IPS-18c (cell line): Measurements from ENCODE around the gene FSD1.

Experiments used
- H3K4me3 ChIP-seq: 2 replicates; pipeline ENCODE4 v1.7.0; 2013; ENCODE audit warnings: low read depth, mild to moderate bottlenecking, low read length, moderate library complexity; ENCODE audit not compliant: insufficient read depth
- H3K9me3 ChIP-seq: one replicate; pipeline ENCODE4 v1.6.1; 2013; ENCODE audit warnings: mild to moderate bottlenecking, low read length, moderate library complexity; ENCODE audit not compliant: control insufficient read depth, insufficient read depth

Gene FSD1

DNA sequence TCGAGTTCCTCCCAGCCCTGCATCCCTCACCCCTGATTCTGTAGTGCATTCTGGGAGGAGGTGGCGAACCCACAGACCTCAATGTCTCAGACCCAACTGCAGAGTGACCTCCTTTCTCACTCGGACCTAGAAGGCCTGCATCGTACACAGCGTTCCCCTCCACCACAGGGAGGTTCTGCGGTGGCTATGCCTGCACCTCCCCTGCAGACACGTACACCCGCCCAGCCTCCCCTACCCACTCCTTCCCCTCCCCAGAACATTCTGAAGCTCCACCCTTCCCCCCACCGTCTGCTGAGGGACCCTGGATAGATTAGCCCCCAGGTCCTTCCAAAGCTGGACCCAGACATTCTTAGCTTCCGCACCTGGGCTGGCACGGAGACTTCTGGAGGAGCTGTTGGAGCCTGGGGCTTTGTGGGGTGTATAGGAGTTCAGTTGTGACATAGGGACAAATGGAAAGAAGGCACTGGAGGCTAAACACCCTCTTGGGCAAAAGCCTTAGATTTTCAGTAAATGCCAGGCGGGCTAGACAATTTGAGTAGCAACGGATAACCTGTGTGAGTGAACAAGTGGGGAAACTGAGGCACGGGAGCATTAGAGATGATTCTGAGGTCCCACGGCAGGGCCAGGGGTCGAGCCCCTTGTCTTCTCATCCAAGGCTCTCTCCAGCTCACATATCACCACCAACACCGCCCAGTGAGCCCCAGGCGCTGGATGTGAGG lies 420 bp upstream of the FSD1 start:
- no peak overlapping the region; the same call in 1 of the 2 replicates for H3K4me3 ChIP-seq
- no peaks in the 10 kb centered on the region for H3K9me3 ChIP-seq

DNA sequence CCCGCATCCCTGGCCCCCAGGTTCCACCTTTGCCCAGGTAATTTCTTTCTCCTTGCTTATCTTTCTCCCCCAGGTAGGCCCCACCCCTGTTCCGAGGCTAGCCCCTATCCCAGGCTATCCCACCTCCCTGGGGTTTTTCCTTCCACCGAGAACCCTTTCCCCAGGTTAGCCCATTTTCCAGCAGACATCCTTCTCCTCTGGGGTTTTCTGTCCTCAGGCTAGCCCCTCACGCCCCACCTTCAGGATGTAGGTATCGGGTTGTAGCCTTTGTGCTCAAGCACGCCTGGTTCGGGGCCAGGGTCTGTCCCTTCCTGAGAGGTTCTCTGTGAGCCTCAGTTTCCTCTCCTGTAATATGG lies 837 bp downstream of the FSD1 start:
- H3K4me3 ChIP-seq: peak overlapping the region; percentile 34; the same call in 1 of the 2 replicates

GRCh38 chr19:4305659-4306058 lies 1.3 kb downstream of the FSD1 start:
- no peaks in the 10 kb centered on the region for H3K9me3 ChIP-seq
- no peak overlapping the region; the same call in 1 of the 2 replicates for H3K4me3 ChIP-seq

More for the DNA sequence above, 837 bp downstream of the FSD1 start:
- no peaks in the 10 kb centered on the region for H3K9me3 ChIP-seq

GRCh38 chr19:4310247-4311121 lies 6.1 kb downstream of the FSD1 start:
- H3K9me3 ChIP-seq: peaks cover 2% of the 10 kb centered on the region
- no peak overlapping the region for H3K4me3 ChIP-seq

DNA sequence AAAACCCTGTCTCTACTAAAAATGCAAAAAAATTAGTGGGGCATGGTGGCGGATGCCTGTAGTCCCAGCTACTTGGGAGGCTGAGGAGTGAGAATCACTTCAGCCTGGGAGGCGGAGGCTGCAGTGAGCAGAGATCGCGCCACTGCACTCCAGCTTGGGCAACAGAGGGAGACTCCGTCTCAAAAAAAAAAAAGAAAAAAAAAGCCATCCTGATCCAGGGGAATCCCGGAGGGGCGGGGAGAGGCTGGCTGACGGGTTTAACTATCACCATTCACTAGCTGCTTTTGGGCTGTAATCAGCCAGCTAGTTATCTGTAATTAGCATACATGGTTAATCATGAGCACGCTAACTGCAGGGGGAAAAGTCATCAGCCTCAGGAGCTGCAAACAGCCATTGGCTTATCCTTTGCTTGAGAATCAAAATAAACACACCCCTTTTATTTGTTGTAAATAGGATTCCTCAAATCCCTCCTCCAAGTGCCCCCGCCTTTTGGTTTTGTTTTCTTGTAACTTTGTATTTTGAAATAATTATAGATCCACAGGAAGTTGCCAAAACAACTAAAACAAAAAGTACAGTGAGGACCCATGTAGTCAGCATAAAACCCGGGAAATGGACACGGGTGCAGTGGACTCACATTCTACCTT lies 9.6 kb downstream of the FSD1 start:
- peaks cover 7% of the 10 kb centered on the region for H3K9me3 ChIP-seq
- no peak overlapping the region for H3K4me3 ChIP-seq

DNA sequence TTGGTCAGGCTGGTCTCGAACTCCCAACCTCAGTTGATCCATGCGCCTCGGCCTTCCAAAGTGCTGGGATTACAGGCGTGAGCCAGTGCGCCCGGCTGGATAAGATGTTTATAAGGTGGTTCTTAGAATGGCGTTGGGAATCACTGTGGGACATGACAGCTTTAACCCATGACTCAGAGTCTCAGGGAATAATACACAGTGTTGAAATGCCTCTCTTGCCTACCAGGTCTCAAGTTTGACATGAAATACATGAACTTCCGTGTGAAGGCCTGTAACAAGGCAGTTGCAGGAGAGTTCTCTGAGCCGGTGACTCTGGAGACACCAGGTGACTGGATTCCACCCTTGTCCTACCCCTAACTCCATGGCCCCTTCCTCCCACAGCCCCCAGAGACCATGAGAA lies 12.6 kb downstream of the FSD1 start:
- no peak overlapping the region for H3K4me3 ChIP-seq

GRCh38 chr19:4318460-4318859 lies 14.1 kb downstream of the FSD1 start:
- no peak overlapping the region for H3K4me3 ChIP-seq

More for the DNA sequence above, 12.6 kb downstream of the FSD1 start:
- H3K9me3 ChIP-seq: peaks cover 9% of the 10 kb centered on the region

GRCh38 chr19:4319067-4319718 lies 14.8 kb downstream of the FSD1 start:
- H3K4me3 ChIP-seq: no peak overlapping the region
- peaks cover 11% of the 10 kb centered on the region for H3K9me3 ChIP-seq

More at GRCh38 chr19:4318460-4318859, 14.1 kb downstream of the FSD1 start:
- H3K9me3 ChIP-seq: peaks cover 11% of the 10 kb centered on the region

DNA sequence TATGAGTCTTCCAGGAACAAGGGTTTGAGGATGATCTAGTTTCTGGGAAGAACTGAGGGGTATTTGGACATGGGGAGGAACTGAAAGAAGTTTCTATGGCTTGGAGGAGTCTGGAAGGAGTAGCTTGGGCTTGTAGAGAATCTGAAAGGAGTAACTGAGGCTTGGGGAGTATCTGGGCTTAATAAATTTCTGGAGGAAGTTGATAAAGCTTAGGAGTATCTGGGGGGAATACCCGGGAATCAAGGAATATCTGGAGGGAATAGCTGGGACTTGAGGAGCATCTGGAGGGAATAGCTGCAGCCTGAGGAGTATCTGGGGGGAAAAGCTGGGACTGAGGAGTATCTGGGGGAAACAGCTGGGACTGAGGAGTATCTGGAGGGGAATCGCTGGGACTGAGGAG lies 16.0 kb downstream of the FSD1 start:
- no peak overlapping the region for H3K4me3 ChIP-seq
- H3K9me3 ChIP-seq: peaks cover 12% of the 10 kb centered on the region

GRCh38 chr19:4322942-4323665 lies 18.7 kb downstream of the FSD1 start:
- H3K9me3 ChIP-seq: peaks cover 12% of the 10 kb centered on the region
- no peak overlapping the region for H3K4me3 ChIP-seq

DNA sequence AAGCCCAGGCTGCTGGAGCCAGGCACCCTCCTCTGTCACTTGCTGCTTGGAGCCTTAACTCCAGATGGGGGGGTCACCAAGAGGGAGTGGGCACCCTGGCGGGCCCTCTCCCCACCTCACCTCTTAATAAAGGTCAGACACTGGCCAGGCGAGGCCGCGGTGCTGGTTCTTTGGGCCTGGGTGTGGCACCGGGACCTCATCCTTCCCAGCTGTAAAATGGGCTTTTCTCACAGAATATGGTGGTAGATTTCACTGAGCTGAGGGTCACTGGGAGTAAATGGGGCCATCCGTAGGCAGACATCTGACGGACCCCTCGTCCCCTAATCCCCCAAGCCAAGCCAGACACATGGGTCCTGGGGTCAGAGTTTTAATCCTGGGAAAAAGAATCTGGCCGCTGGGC lies 19.3 kb downstream of the FSD1 start:
- peaks cover 8% of the 10 kb centered on the region for H3K9me3 ChIP-seq
- no peak overlapping the region for H3K4me3 ChIP-seq

- H3K9me3 ChIP-seq: peaks cover 8% of the 10 kb centered on the region
- H3K4me3 ChIP-seq: no peak overlapping the region
These were observed 19.8 kb downstream of the FSD1 start for GRCh38 chr19:4324228-4324627.

DNA sequence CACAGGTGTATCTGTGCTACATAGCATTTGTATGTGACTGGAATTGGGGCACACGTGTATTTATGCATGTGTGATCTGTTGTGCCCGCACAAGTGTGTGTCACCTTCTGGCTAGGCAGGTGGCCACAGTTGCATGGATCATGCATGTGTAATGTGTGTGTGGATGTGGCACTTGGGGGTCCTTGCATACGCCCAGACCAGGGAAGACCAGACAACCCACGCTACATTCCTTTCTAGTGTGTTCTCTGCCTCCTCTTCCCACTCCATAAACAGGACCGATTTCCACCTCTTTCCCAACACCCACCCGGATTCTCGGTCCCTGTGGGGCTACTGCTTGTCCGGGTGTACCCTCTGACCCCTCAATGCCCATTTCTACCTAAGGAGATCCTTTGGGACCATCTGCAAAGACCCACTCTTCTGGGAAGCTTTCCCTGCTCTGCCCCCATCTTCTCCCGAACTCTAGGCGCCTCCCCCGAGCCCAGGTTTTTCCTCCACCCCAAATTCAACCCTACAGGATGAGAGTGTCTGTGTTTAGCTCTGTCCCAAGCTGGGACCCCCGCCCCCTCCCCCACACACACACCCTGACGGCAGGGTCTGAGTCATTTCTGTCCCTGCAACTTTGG lies 21.9 kb downstream of the FSD1 start:
- H3K4me3 ChIP-seq: peak overlapping the region; percentile 59
- H3K9me3 ChIP-seq: peaks cover 6% of the 10 kb centered on the region

- peak overlapping the region; percentile 59 for H3K4me3 ChIP-seq
- H3K9me3 ChIP-seq: peaks cover 4% of the 10 kb centered on the region
These were observed 22.4 kb downstream of the FSD1 start for GRCh38 chr19:4326837-4327251.

GRCh38 chr19:4327252-4327876 lies 23.0 kb downstream of the FSD1 start:
- H3K4me3 ChIP-seq: peak overlapping the region; percentile 59
- peaks cover 2% of the 10 kb centered on the region for H3K9me3 ChIP-seq

DNA sequence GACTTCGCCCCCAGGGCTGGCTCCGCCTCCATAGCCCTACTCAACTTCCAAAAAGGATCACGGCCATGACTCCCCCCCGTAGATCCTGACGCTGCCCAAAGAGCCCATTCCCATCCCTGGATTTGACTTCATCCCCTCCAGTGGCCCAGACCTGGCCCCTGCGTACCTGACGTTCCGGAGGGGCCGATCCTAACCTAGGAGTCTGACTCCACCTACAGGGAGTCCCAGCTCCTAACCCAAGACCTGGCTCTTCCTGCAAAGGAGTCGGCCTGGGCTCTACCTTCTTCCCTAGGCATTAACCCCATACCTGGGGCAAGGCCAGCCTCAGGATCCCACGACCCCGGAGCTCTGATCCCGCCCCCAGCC lies 23.5 kb downstream of the FSD1 start:
- H3K4me3 ChIP-seq: peak overlapping the region; percentile 59
- peaks cover 2% of the 10 kb centered on the region for H3K9me3 ChIP-seq
